Measurements from ENCODE around the gene PLXNA2.

Gene PLXNA2

DNA sequence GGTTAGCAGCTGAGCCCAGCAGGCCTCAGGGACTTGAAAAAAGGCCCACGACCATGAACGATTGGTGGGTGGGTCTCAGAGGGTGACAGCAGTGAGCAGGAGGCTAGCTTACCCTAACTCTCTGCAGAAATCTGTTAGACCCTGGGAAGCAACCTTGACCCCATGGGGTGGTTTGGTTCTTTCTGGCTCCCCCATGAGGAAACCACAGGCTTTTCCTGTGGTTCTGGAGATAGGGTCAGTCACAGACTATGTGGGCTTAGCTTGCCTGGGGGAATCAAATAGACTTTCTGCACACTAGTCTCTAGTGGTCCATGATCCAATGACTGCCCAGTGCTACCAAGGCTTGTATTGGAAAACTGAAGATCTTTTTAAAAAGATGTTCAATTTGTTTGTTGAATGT lies 118.1 kb downstream of the PLXNA2 start:
- no peak for DNase-seq (ENCODE audit: extremely low read depth in 1 of 2, low read depth in 1 of 2)

DNA sequence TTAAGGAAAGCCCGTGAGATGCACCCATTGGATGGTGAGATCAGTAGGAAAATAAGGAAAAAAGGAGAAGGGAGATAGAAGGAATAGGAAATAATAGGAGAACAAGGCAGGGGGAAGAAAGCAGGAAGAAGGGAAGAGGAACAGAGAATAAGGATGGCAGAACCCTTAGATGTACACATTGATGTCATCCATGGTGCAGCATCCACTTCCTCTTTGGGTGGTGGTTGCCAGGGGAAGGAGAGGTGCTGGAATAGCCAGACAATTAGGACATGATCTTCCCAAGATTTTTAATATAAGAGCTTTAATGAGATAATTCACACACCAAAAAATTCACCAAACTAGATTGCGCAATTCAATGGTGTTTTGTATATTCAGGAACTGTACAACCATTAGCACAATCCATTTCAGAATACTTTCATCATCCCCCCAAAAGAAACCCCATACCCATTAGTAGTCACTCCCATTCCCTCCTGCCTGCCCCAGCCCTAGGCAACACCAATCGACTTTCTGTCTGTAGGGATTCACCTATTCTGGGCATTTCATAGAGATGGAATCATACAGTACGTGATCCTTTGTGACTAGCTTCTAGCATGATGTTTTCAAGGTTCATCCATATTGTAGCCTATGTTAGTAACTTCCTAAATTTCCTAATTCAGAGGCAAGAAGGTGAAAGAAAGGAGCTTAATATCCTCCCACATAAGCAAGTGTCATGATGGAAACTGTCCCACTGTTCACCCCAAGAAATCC lies 121.4 kb downstream of the PLXNA2 start:
- no peak for DNase-seq (ENCODE audit: extremely low read depth in 1 of 2, low read depth in 1 of 2)

DNA sequence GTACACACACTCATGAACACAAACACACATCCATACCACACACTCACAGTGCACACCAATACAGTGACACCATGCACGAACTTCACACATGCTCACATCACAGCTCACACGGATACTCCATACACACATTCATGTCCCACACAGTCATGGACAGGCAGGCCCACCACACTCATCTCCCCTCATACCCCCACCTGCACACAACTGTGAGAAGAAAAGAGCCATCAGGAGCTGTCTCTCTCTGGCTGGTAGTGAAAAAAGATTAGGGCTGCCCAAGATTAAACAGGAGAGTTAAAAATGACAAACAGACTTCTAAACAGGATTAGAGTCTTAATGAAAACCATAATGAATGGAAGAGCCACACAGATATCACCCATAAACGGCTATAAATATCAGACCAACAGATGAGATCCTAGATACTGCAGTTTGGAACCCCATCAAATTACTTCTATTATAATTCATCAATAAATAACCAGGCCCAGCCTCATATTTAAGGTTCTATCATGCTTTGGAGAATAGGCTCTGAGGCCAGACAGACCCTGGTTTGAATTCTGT lies 122.3 kb downstream of the PLXNA2 start:
- no peak for DNase-seq (ENCODE audit: extremely low read depth in 1 of 2, low read depth in 1 of 2)

DNA sequence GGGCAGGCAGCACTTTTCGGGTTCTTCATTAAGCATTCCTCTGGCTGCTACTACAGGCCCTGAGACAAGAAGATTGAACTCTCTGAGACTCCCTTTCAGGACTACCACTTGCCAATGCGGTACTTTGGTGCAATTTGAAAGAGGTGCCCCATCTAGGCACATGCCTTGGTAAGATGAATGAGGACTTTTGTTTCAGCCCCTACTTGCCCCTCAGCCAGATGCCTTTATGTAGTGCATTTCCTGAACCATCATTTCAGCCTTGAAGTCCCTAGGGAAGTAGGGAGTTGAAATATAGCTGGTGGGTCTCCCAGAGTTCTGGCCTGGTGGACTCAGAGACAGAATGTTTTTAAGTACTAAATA lies 123.8 kb downstream of the PLXNA2 start:
- DNase-seq (ENCODE audit: extremely low read depth in 1 of 2, low read depth in 1 of 2), result no peak

DNA sequence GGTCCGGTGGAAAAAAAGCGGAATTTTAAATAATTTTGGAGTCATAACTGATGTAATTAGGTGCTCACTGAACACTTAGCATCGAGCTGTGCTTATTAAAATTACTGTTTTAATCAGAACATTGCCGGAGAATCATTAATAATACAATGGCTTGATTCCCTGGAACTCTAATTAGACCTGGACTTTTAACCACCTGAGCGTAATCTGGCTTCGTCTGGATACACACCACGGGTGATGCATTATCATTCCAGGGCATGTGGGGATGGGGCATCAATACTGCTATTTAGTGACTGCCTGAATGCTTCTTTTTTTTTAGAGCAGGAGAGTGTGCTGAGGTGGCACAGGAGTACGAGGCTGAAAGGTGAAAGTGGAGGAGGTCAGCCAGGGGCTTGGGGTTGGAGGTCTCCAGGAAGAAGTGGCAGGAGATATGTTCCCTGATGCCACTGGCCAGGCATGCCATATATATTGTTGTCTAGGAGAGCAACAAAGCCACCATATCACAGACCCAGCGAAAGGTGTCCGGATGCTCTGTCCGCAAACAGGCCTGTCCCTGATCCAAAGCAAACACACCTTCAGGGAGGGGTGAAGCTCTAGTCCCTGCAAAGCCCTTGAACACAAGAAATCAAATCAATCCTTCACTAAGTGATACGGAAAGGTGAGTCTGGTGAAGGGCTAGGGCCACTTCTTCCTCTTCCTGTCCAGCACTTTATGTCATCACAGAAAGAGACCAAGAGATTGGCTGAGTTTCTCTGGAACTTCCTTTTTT lies 125.2 kb downstream of the PLXNA2 start:
- no peak for DNase-seq (ENCODE audit: extremely low read depth in 1 of 2, low read depth in 1 of 2)

DNA sequence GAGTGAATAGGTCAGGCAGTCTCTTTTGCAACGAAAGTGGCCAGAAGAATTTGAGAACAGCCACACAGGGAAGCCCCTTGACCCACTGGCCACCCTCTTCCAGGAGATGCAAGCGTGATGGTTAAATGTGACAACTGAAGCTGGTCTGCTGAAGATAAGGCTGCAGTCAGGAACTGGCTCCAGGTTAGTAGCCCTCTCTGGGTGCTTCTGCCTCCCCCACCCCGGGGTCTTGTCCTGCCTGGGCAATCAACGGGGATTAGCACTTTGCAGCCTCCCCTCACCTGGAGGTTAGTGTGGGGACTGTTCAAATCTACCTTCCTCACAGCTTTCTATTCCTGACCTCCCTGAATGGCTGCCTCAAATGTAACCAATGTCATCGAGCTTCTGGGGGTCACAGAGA lies 125.9 kb downstream of the PLXNA2 start:
- no peak for DNase-seq (ENCODE audit: extremely low read depth in 1 of 2, low read depth in 1 of 2)

DNA sequence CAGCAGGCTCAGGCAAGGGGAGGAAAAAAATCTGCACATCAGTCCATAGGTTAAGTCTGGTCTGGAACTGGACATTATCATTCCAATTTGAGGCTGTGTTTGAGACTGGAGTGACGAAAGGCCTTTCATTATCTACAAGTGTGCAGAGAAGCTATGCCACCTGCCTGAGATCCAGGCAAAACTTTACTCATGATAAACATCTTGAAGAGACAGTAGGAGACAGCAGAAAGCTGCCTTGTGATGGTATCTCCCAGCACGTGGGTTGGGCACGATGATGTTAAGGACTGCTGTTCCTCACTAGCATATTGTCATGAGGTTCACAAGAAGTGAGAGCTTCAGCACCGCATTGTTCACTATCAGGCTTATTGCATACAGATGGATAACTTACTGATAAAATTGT lies 126.4 kb downstream of the PLXNA2 start:
- DNase-seq (ENCODE audit: extremely low read depth in 1 of 2, low read depth in 1 of 2), result no peak

DNA sequence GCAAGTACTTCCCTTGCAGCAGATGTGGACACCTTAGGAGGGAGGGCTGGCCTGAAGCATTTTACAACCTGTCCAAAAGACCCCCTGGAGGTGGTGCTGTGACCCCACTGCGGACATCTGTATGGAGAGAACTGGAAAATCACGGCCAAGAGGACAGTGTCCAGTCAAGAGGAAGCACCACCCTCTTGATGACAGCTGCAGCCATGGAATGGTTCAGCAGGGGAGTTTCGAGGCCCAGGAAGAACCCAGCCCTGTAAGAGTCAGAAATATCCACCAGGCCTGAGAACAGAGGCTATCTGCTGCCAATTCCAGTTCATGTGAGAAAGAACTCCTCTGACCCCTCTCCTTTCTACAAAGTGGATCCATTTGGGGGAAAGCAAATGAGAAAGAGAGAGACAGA lies 126.8 kb downstream of the PLXNA2 start:
- DNase-seq (ENCODE audit: extremely low read depth in 1 of 2, low read depth in 1 of 2), result no peak

DNA sequence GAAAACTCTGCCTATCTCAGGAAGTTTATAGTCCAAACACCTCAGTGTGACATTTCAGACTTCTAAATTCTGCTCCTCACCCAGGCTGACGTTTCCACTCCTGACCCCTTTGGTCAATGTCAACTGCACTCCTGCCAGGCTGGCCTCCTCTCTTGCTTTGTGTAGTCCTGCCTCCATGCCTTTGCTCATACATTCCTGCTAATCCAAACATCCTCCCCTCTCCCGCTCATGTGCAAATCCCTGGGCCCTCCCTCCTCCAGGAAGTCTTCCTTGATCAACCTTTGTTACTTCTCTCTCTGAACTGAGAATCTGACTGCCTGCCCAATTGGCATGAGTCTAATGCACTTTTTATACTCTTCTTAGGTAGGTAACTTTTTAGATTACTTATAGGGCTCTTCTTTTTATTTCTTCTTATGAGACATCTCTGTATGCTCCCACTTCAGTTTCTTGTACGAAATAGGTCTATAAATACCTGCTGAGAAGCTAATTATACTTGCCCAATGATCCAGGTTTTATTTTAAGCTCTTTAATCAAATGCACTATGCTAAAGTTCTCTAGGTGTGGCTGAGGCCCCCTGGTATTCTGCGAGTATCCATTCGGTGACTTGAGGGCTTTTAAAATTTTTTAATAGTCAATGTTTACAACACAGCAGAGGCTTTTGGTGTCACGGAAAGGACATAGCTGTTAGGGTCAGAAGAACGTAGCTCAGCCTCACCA lies 128.1 kb downstream of the PLXNA2 start:
- no peak for DNase-seq (ENCODE audit: extremely low read depth in 1 of 2, low read depth in 1 of 2)

DNA sequence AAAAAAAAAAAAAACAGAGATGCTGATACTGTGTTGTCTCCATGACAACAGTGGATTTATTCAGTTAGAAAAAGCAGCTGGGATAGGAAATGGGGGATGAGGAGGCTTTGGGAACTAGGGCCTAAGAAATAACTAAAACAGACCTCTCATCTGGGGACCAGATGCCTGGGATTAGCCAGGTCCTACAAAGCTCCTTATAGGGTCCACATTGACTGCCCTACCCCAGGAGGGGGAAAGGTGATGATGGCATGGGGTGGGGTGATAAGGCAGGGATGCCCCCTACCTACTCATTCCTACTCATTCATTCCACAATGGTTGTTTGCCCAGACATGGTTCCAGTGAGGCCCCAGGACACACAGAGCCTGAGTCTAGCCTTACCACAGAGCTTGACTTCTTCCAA lies 131.2 kb downstream of the PLXNA2 start:
- no peak for DNase-seq (ENCODE audit: extremely low read depth in 1 of 2, low read depth in 1 of 2)

DNA sequence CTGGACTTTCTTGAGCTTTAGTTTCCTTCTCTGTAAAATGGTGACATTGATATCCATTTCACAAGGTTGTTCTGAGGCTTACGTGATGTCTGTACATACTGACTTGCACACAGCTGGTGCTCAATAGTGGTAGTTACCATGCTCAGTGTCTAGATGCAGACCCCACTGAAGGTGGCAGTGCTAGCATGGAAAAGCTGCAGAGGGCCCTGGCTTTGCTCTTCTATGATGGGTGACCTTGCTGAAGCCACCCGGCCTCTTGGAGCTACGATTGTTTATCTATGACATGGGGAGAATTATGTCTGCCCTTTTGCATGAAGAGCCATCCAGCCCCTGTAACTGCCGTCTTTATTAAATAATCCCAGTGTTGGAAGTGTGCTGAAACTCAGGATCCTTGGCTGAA lies 131.8 kb downstream of the PLXNA2 start:
- DNase-seq (ENCODE audit: extremely low read depth in 1 of 2, low read depth in 1 of 2), result no peak

DNA sequence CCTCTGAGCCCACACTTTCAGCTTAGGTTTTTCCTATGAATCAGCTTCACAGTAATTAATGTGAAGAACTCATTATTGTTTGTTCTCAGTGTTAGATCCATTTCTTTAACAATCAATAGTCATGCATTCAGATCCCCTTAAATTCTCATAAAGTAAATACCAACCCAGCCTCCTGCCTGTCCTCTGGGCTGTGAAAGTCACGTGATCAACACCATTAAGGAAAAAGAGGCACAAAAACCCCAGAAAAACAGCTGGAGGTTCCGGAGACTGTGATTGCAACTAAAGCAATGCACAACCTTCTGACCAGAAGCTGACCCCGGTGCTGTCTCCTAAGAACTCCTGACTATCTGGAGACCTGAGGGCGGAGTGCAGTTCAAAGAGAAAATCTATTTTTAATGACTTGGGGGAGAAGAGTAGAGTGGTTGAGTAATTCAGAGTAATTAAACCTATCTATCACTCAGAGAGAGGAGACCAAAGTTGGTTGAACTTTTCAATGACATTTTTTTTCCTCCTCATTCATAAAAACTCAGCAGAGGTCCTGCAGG lies 132.5 kb downstream of the PLXNA2 start:
- no peak for DNase-seq (ENCODE audit: extremely low read depth in 1 of 2, low read depth in 1 of 2)

DNA sequence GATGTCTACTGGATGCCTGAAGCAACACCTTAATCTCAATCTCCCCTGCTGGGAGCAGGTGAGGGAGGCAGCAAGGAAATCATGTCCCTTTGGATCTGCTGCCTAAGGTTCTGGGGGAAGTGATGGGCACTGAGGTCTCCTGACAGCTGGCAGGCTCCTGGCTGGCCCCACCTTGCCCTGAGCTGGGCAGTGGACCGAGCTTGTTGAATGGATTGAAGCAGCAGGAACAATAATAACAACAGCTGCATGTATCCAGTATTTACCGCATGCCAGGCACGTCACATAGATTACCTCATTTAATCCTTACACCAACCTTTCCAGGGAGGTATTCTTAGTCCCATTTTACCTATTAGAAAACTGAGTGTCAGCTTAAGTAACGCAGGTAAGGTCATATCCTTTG lies 133.9 kb downstream of the PLXNA2 start:
- no peak for DNase-seq (ENCODE audit: extremely low read depth in 1 of 2, low read depth in 1 of 2)

DNA sequence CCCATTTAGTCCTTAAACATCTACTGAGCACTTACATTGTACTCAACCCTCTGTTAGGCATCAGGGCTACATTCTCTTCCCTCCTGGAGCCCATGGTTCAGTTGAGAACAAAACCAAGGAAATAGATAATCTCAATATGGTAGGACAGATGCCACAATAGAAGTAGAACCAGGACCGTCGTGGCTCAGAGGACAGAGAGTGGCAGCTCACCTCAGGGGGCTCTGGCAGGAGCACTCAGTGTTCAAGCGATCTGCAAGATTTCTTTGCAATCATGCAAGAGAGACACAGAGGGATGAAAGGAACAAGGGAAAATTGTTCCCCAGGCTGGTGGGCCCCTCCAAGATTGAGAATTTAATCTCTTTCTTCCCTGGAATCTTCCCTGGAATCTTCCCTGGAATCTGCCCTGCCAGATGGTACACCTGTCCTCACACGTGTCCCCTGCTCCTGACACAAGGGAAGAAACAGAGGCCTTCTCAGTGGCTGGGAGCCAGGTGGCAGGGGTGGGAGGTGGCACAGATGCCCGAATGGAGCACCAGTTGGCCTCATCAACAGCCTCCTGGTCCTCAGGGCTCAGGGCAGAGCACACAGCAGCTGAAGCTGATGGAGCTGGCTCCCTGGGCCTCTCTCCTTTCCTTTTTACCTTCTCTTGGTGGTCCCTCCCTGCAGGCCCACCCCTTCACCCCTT lies 135.4 kb downstream of the PLXNA2 start:
- DNase-seq (ENCODE audit: extremely low read depth in 1 of 2, low read depth in 1 of 2), result no peak

DNA sequence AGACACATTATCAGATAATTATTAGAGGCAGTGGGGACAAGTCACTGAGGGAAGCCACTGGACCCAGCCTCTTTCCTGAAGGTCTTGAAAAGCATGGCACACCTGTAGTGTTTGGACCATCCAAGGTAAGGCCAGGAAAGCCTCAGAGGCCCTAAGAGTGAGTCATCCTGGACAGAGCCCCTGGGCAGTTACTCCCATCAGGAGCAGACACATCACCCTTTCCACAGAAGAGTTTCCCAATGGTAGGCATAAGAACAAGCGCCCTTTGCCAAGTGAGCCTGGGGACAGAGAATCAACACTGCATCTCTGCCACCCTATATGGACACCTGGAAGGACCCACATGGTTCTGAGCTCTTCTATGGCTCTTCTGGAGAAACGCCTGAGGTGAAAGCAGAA lies 136.0 kb downstream of the PLXNA2 start:
- no peak for DNase-seq (ENCODE audit: extremely low read depth in 1 of 2, low read depth in 1 of 2)

DNA sequence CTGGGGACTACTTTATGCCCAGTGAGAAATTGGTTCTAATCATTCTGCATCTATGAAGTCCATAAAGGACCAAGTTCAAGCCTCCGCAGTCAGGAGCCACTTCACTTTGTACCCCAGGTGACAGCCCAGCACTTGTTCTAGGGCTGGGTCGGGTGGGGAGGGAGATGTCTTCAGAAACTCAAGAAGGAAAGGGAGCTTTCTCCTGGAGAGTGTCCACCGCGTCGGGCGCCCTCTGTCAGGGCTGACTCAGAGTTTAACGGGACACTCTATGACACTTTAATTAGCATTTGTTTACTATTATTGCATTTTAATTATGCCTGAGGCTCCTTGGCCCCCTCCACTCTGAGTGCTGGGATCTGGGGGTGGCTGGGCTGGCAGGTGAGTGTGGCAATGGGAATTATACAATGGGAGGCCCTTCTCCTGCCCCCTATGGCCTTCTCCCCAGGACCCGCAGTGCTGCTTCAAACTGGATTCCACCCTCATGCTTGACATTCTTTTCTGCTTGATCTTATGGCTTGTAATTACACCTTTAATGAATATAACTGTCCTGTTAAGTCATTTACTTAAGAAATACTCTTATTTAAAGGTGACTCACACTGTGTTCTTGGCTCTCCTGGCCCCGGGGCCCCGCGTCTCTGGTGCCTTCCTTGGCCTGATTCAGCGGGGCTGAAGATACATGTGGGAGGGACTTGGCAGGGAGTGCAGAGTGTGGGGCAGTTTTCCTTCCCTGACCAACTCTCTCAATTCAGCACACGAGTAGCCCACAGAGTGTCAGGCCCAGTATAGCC lies 136.6 kb downstream of the PLXNA2 start:
- DNase-seq (ENCODE audit: extremely low read depth in 1 of 2, low read depth in 1 of 2), result no peak

DNA sequence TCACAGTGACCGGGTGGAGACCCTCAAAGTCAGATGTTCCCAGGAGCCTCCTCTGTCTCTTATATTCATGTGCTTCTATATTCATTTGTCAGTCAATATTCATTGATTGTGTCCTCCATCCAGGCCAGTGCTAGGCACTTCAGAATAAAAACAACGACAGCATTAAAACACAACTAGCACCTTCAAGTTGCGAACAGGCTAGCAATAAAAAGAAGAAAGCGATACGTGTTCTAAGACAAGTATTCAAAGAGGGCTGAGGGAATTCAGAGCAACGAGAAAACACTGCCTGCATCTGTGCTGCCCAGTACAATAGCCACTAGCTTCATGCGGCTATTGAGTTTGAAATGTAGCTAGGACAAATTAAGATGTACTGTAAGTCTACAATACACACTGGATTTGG lies 138.0 kb downstream of the PLXNA2 start:
- no peak for DNase-seq (ENCODE audit: extremely low read depth in 1 of 2, low read depth in 1 of 2)

DNA sequence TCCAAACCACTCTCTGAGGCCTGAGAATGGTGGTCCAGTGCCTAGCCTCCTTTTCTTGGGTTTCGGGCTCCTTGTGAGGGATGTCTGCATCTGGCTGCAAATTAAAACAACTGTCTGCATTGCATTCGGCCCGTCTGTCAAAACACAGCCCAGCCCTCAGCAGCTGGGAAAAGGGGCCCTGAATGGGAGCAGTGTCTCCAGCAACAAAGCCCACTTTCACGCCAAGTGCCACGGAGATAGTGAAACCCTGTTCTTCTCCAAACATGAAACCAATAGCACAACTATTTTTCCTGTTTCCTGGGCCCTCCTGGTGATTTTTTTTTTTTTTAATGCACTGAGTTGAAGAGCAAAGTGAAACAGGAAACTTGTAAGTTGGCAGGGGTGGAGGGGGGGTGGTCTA lies 138.4 kb downstream of the PLXNA2 start:
- no peak for DNase-seq (ENCODE audit: extremely low read depth in 1 of 2, low read depth in 1 of 2)

DNA sequence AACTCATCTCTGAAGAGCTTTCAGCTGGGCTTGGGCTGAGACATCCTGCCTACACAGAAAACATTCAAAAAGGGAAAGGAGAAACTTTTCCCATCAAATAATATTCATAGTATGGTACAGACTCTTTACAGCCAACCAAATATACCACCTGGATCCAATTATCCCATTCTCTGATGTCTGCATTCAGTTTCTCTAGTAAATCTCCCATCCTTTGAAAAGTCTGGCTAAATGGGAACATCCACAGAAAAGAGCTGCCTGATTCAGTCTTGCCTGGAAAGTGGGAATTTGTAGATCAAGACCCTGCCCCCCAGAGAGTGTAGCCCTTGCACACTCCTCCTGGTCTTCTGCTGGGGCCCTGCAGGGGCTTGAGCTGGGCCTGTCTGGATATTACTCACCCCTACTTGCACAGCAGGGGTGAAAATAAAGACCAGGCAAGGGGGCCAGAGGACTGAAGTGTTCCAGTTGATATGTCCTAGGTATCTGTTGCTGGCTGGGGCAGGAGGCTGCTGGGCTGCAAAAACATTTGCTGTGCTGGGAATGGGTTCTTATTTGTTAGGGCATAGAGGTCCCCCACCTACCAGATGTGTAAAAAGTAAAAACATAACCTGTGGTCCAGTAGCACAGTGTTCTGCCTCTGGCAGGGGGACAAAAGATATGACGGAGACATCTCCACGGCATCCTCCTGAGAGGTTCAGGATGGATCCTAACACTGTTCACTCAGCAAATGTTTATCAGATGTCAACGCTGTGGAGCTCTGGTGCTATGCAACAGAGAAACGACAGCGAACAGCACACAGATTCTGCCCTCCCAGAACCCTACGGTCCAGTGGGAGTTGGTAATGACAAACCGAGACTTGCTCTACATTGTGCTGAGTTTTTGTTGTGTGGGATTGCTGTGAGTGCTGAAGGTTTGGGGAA lies 140.3 kb downstream of the PLXNA2 start:
- no peak for DNase-seq (ENCODE audit: extremely low read depth in 1 of 2, low read depth in 1 of 2)
